SKM-1 treated with dmso at 0.1 percent for 144 hours (cell line): ENCODE measurements around the gene CCDC127.
"Not testable (repeated sequence)": the region's sequence is repeated elsewhere in the genome, so short reads cannot be mapped to it uniquely, and the experiment has no call there.

ENCODE experiments used
- DNase-seq: peaks from one replicate; lab custom pipeline; 2025; ENCODE audit not compliant: unreplicated experiment; lab: John Stamatoyannopoulos, UW

Gene CCDC127

DNA sequence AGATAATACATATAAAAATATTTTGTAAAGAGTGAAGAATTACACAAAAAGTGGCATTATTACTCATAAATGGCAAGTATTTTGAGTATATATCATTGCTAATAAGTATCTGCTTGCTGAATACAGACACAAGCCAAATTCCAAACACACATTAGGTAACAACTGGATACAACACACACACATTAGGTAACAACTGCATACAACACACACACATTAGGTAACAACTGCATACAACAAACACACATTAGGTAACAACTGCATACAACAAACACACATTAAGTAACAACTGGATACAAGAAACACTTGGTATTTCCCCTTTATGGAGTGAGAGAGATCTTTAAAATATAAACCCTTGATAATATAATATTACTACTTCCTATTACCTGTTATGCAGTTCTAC lies 13.5 kb downstream of the CCDC127 start:
- DNase-seq: no peak

DNA sequence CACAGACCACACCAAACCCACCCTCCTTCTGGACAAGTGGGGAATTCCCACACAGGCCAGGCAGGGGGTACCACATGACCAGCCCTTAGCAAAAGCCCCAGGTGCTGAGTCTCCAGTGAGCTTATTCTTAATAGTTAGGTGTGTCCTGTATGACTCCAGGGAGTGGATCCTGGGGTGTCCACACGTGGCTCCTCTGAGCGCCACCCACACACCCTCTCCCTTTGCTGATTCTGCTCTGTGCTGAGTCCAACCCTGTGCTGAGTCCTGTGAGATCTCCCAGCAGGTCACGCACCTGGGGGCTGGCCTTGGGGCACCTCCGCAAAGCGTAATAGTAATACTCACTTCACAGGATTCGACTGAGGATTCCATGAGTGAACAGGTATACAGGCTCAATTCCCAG lies 14.0 kb downstream of the CCDC127 start:
- no peak for DNase-seq

- DNase-seq: no peak
Measured at GRCh38 chr5:203246-203930, 14.6 kb downstream of the CCDC127 start.

DNA sequence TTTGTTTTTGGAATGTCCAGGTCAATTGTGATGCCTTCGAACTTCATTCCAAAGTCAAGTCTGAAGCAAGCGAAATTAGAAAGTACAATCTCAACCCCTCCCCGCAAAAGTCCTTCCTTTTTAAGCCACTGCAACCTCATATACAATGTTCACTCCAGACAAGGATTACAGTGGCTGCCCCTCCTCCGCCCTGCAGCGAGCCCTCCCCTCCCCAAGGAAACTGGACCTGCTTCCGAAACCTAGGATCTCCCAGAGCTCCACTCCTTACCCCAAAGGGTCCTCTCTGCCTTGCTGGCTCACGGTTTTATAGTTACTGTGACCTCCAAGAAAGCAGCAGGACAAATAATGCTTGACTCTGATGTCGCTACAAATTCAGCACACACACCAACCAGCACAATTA lies 16.3 kb downstream of the CCDC127 start:
- DNase-seq: no peak

DNA sequence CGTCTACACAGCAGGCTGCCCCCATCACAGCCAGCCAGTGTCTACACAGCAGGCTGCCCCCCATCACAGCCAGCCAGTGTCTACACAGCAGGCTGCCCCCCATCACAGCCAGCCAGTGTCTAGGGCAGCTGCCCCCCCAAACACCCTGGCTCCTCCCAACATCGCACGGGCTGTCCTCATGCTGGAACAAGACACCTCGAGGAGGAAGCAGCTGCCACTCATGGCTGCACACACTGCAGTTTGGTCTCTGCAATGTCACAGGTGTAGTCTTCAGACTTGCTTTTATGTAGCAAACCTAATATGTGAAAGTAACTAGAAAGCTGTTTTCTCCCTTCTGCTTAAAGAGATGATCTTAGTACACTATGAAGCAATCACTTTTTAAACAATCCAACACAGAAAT lies 17.0 kb downstream of the CCDC127 start:
- no peak for DNase-seq

GRCh38 chr5:199950-200645 lies 17.9 kb downstream of the CCDC127 start:
- no peak for DNase-seq

GRCh38 chr5:199197-199949 lies 18.6 kb downstream of the CCDC127 start:
- no peak for DNase-seq

- DNase-seq: no peak
Measured at GRCh38 chr5:198516-199196, 19.3 kb downstream of the CCDC127 start.

- DNase-seq: no peak
Measured at GRCh38 chr5:197892-198489, 20.0 kb downstream of the CCDC127 start.

GRCh38 chr5:197031-197430 lies 20.9 kb downstream of the CCDC127 start:
- not testable (repeated sequence) for DNase-seq

DNA sequence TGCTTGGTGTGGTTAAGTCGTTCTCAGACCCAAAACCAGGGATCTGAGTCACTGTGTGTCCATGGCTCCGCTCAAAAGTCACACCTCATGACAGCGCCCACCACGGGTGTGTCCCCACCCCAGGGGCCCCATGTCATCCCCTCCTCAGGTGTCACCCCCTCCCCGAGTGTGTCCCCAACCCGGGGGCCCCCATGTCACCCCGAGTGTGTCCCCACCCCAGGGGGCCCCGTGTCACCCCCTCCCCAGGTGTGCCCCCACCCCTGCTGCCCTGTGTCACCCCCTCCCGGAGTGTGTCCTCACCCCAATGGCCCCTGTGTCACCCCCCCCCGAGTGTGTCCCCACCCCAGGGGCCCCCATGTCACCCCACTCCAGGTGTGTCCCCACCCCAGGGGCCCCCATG lies 21.6 kb downstream of the CCDC127 start:
- DNase-seq: no peak

DNA sequence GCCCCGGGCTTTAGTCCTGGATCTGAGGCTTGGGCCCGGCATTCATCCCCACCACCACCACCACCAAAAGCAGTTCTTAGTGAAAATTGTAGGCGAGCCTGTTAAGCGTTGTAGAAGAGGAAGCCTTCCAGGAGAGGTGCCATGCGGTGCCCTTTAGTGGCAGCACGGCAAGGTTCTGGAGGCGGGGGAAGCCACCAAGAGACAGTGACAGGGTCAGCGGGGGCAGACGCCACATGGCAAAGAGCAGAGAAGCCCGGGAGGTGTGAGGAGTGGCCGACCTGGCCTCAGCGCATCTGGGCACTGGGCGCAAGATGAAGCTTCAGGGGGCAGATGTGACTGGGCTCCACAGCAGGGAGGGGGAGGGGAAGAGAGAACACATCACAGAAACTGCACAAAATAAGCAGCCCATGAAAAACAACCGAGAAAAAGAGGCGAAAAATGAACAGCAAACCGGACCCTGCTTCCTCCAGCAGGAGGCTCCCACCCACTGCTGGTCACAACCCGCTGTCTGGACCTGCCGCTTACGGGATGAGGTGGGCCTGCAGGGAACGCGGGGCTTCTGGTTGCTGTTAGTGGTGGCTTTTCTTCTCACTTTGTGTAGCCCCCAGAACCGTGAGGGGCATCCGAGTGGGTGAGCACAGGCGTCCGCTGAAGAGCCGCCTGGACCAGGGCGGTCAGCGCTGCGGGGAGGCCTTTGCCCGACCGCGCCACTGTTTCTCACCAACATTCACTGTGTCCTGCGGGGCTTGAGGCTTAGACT lies 22.4 kb downstream of the CCDC127 start:
- no peak for DNase-seq

- DNase-seq: no peak
Measured at GRCh38 chr5:194603-195209, 23.2 kb downstream of the CCDC127 start.

- no peak for DNase-seq
Measured at GRCh38 chr5:194102-194501, 23.9 kb downstream of the CCDC127 start.

DNA sequence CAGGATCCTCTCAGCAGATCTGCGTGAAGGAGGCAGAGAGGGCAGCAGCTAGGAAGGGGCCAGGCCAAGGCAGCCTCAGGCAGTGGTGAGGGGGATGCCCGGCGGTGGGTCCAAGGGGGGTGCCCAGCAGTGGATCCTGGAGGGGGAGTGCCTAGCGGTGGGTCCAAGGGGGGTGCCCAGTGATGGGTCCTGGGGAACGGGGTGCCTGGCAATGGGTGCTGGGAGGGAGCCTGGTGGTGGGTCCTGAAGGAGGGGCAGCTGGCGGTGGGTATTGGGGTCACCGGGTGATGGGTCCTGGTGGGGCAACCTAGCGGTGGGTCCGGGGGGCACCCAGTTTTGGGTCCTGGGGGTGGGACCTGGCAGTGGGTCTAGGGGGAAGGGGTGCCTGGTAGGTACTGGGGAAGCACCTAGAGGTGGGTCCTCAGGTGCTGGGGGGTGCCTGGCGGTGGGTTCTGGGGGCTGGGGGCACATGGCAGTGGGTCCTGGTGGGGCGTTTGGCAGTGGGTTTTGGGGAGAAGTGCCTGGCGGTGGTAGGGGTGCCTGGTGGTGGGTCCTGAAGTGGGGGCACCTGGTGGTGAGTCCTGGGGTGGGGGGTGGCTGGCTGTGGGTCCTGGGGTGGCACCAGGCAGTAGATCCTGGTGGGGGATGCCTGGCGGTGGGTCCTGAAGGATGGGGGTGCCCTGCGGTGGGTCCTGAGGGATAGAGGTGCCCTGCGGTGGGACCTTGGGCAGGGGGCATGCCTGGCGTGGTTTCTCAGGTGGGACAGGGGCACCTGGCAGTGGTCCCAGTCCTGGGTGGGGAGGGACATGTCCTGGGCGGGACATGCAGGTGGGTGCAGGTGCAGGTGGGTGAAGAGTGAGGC lies 24.8 kb downstream of the CCDC127 start:
- DNase-seq: no peak

GRCh38 chr5:192691-192969 lies 25.3 kb downstream of the CCDC127 start:
- no peak for DNase-seq

GRCh38 chr5:191949-192690 lies 25.8 kb downstream of the CCDC127 start:
- DNase-seq: no peak
